Erythroblast (primary cell): ENCODE measurements around the gene LMAN1.

ENCODE experiments used
- GATA1 ChIP-seq: IDR thresholded peaks from 2 replicates; pipeline ENCODE4 v1.6.1; 2011; ENCODE audit warnings: low read depth, mild to moderate bottlenecking, control low read depth, low read length, moderate library complexity
- POLR2A ChIP-seq: IDR thresholded peaks from 2 replicates; pipeline ENCODE4 v1.6.1; 2011; ENCODE audit warnings: mild to moderate bottlenecking, low read length

- TF ChIP-seq POLR2A (peak; percentile 49), GATA1 (no peak)
Measured at GRCh38 chr18:59358712-59359575, at the start of gene LMAN1.
